T-cell (primary cell): ENCODE measurements around the gene ZNF74. TPM values are rescaled to one million over a fixed set of nuclear protein-coding genes. Genes with fewer than 3 reads are reported as not detected.
A peak's percentile ranks its signal among the peaks of the same experiment; 100 is the strongest.
"Not testable (repeated sequence)": the region's sequence is repeated elsewhere in the genome, so short reads cannot be mapped to it uniquely, and the experiment has no call there.

Experiments used
- ATAC-seq, 4 experiments: fragments of 200-7000 bp in 3 of 4; fragments of 150-1000 bp in 1 of 4; cut with Tn5 transposase; replicated peaks in 1 of 4; 1 replicate in 3 of 4; 2 replicates in 1 of 4; pipeline ENCODE4 v1.10.0; 2021; ENCODE audit warnings: moderate library complexity in 3 of 4, mild to moderate bottlenecking in 2 of 4, moderate number of reproducible peaks in 1 of 4
- CTCF ChIA-PET, 2 donors: fragments of 300-600 bp; sonication (Branson Sonifier 250); formaldehyde crosslinking; loops; one replicate each; lab custom pipeline; 2022; ENCODE audit warnings: antibody characterized with exemption in 2 of 2; lab: Charles Lee
- POLR2A ChIA-PET, 2 donors: fragments of 300-600 bp; sonication (Branson Sonifier 250); formaldehyde crosslinking; loops; one replicate each; lab custom pipeline; 2022; ENCODE audit warnings: antibody characterized with exemption in 2 of 2; lab: Charles Lee
- DNase-seq, 35 experiments: peaks; one replicate each; pipeline versions ENCODE4 v3.0.0 to v3.0.0-alpha.2; 2013 to 2023
- H3K27ac ChIP-seq: one replicate; pipeline ENCODE4 v1.5.1; 2013; ENCODE audit warnings: low read length
- H3K27me3 ChIP-seq, 2 experiments: replicated peaks in 1 of 2; 1 replicate in 1 of 2; 2 replicates in 1 of 2; pipeline versions ENCODE4 v1.6.1 to v1.7.0; 2013; ENCODE audit warnings: low read length in 1 of 2, mixed read lengths in 1 of 2; ENCODE audit not compliant: control insufficient read depth in 2 of 2, insufficient read depth in 2 of 2; ENCODE audit errors: extremely low read depth in 1 of 2
- H3K36me3 ChIP-seq, 2 donors: 1 replicate in 1 of 2; 2 replicates in 1 of 2; pipeline versions ENCODE4 v1.6.1 to v1.7.0; 2013; ENCODE audit warnings: low read length in 1 of 2; ENCODE audit not compliant: control insufficient read depth in 2 of 2, insufficient read depth in 1 of 2; ENCODE audit errors: extremely low read depth in 1 of 2
- H3K4me1 ChIP-seq, 2 experiments: 1 replicate in 1 of 2; 2 replicates in 1 of 2; pipeline versions ENCODE4 v1.6.1 to v1.7.0; 2013; ENCODE audit warnings: low read length in 2 of 2, mixed read lengths in 1 of 2; ENCODE audit not compliant: insufficient read depth in 2 of 2, control insufficient read depth in 1 of 2; ENCODE audit errors: extremely low read depth in 1 of 2
- H3K4me3 ChIP-seq, 2 donors: 1 replicate in 1 of 2; 2 replicates in 1 of 2; pipeline versions ENCODE4 v1.5.1 to v1.7.0; 2013; ENCODE audit warnings: mild to moderate bottlenecking in 2 of 2, low read length in 1 of 2, moderate library complexity in 1 of 2; ENCODE audit not compliant: control insufficient read depth in 1 of 2; ENCODE audit errors: extremely low read depth in 1 of 2
- H3K9me3 ChIP-seq: 2 replicates; pipeline ENCODE4 v1.7.0; 2013
- H3K27ac Mint-ChIP-seq, 2 donors: one replicate each; pipeline ENCODE4 v1.8.0; 2020 to 2021; ENCODE audit warnings: mild to moderate bottlenecking in 2 of 2, mixed read lengths in 2 of 2
- H3K27me3 Mint-ChIP-seq, 2 donors: one replicate each; pipeline ENCODE4 v1.8.0; 2021 to 2022; ENCODE audit warnings: mixed read lengths in 2 of 2
- H3K36me3 Mint-ChIP-seq: one replicate; pipeline ENCODE4 v1.8.0; 2021; ENCODE audit warnings: mixed read lengths
- H3K4me1 Mint-ChIP-seq, 3 donors: one replicate each; pipeline ENCODE4 v1.8.0; 2020 to 2022; ENCODE audit warnings: mixed read lengths in 3 of 3, mild to moderate bottlenecking in 1 of 3
- H3K4me3 Mint-ChIP-seq, 3 donors: one replicate each; pipeline ENCODE4 v1.8.0; 2020 to 2022; ENCODE audit warnings: mild to moderate bottlenecking in 3 of 3, mixed read lengths in 3 of 3, moderate library complexity in 3 of 3
- H3K9me3 Mint-ChIP-seq, 3 donors: one replicate each; pipeline ENCODE4 v1.8.0; 2020 to 2022; ENCODE audit warnings: mixed read lengths in 3 of 3
- whole genome bisulfite sequencing: methylation state at CpG from one replicate; pipeline ENCODE4 v1.1.5; 2013; ENCODE audit warnings: missing lambda C conversion rate; ENCODE audit not compliant: insufficient coverage; 5-methylcytosine and 5-hydroxymethylcytosine counted together
- total RNA-seq, 35 experiments: library from RNA in 6 of 35; stranded (reverse) in 6 of 35; fragments of 120-200 nt in 1 of 35; gene quantifications; one replicate each; pipeline versions ENCODE4 v1.2.1 to v1.2.4 and lab custom pipeline; 2013 to 2026

ZNF74 gene
- total RNA-seq, 5 donors from 2014 or later (not counting 1 experiment from before 2014, with no cell fraction given): 6.8 to 19.7 (median 17.3) TPM

DNA sequence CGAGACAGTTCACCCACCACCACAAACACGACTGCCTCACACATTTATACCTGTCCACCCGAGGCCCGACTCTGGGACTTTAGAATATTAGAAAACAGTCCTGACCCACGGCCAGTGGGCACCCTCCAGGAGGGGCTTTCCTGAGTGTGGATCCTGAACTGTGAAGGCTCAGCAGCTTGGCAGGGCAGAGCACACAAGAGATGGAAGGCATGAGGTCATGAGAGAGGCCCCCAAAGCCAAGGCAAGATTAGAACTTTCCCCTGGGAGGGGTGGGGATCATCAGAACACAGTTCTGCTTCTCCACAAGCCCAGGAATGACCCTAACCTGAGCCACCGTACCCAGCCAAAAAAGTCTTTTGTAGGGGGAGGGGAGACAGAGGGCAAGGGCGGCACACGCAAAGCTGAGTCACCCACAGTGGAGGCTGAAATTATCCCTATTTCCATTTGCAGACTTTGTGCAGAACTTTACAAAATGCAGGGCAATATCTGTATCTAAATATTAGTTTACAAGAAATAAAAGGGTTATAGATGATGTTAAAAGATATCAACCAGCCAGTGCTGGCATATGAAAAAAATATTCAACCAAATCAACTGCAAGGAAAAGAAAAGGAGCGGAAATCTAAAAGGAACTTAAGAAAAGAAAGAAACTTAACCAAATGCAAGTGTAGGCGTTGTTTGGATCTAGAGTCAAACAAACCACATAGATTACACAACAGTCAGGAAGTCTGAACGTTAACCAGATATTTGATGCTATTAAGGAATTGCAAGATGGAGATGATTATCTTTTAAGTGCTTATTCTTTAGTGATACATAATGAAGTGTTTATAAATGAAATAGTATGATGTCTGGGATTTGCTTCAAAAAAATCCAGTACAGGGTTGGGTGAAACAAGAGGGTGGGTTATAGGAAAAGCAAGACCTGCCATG is 29.4 kb upstream of the ZNF74 start:
- H3K27ac ChIP-seq, H3K4me1 ChIP-seq, CTCF ChIA-PET, POLR2A ChIA-PET, H3K9me3 ChIP-seq, H3K9me3 Mint-ChIP-seq, H3K36me3 ChIP-seq, H3K27me3 Mint-ChIP-seq, H3K4me3 ChIP-seq, H3K36me3 Mint-ChIP-seq, DNase-seq, H3K27me3 ChIP-seq: not testable (repeated sequence)
- Mint-ChIP-seq H3K27ac (peak overlapping the region; percentile 73 to 83), H3K4me3 (peak overlapping the region in 1 of 3 donors; percentile 49), H3K4me1 (peaks cover 17 to 24% (median 20%) of the 10 kb centered on the region in 3 donors)
- ATAC-seq: peak in 1 of 4 experiments; percentile 51
- WGBS: 66% methylated on average over 3 of the region's 11 CpGs

DNA sequence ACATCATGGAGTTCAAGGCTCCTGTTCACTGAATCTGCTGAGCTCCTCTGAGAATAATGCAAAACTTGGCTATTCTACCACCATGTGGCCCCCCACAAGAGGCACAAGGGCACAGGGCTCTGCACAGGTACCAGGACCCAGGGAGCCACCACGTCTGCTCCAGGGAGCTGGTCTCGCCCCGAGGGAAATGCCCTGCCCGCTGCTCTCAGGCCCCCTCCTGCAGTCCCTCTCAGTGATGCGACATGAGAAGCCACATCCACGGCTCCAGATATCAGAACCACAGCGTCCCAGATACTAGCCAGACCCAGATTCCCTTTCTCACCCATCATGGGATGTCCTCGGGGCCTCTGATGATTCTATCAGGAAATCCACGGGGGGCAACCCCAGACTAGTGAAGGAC is 27.1 kb upstream of the ZNF74 start:
- H3K36me3 Mint-ChIP-seq, H3K9me3 Mint-ChIP-seq, H3K27me3 Mint-ChIP-seq, DNase-seq, POLR2A ChIA-PET, H3K27me3 ChIP-seq, ATAC-seq, H3K4me3 ChIP-seq, H3K36me3 ChIP-seq, H3K4me1 ChIP-seq, CTCF ChIA-PET, H3K27ac Mint-ChIP-seq, H3K9me3 ChIP-seq, H3K27ac ChIP-seq, H3K4me3 Mint-ChIP-seq: not testable (repeated sequence)
- WGBS: no CpG with 5 or more reads among the region's 9 CpGs
- peaks cover 20 to 24% (median 22%) of the 10 kb centered on the region in 3 donors for H3K4me1 Mint-ChIP-seq

DNA sequence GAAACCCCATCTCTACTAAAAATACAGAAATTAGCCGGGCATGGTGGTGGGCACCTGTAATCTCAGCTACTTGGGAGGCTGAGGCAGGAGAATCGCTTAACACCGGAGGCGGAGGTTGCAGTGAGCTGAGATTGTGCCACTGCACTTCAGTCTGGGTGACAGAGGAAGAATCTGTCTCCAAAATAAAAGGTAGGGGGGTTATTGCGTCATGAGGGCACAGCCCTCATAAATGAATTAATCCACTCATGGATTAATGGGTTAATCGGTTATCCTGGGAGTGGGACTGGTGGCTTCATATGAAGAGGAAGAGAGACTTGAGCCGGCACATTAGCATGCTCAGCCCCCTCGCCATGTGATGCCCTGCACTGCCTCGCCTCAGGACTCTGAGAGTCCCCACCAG is 25.1 kb upstream of the ZNF74 start:
- H3K36me3 Mint-ChIP-seq, H3K9me3 Mint-ChIP-seq, H3K4me3 ChIP-seq, H3K9me3 ChIP-seq, CTCF ChIA-PET, POLR2A ChIA-PET, H3K27ac Mint-ChIP-seq, DNase-seq, H3K4me3 Mint-ChIP-seq, H3K27me3 ChIP-seq, H3K27ac ChIP-seq, H3K4me1 ChIP-seq, H3K27me3 Mint-ChIP-seq, ATAC-seq, H3K36me3 ChIP-seq: not testable (repeated sequence)
- H3K4me1 Mint-ChIP-seq: peaks cover 15 to 17% (median 16%) of the 10 kb centered on the region in 3 donors
- WGBS: 93% methylated on average over 3 of the region's 9 CpGs

DNA sequence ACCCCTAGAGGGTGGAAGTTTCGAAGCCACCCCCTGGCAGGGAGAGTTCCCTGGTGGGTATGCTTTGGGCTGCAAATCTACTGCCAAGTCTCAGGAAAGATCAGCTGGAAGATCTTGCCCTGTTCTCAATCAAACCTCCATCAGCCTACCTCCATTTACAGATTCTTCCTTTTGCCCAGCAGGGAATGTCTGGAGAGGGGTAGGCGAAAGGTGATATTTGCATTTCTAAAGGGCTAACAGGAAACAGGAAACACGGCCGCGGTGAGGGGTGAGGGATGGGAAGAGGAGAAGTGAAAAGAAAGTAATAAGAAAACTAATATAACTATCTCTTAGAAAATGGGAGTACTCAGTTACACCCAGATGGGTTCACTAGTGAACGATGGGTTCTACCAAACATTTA is 22.3 kb upstream of the ZNF74 start:
- H3K9me3 ChIP-seq, DNase-seq, ATAC-seq, H3K4me1 Mint-ChIP-seq, POLR2A ChIA-PET, H3K36me3 ChIP-seq, CTCF ChIA-PET, H3K27ac Mint-ChIP-seq, H3K4me3 Mint-ChIP-seq, H3K36me3 Mint-ChIP-seq, H3K27me3 ChIP-seq, H3K27ac ChIP-seq, H3K9me3 Mint-ChIP-seq, H3K4me3 ChIP-seq, H3K27me3 Mint-ChIP-seq, H3K4me1 ChIP-seq: not testable (repeated sequence)
- WGBS: no CpG with 5 or more reads among the region's 6 CpGs

DNA sequence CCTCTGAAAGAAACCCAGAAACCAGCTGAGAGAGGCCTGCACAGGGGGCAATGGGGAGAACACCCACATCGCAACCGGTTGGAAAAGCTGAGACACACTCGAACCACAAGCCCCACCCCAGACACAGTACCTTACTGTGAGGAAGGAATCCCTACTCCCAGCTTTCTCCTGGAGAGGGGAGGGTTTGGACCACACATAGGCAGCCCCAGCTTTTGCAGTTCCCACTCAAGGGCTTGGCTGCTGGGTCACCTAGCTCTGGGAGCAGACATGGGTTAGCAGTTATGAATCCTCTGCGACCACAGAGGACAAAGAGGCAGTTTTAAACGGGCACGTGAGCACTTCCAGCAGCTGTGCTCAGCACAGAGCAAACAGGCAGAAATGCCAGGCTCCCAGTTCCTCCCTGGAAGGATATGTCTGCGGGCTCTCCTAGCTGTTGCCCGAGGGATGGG is 21.5 kb upstream of the ZNF74 start:
- H3K4me1 Mint-ChIP-seq, H3K27ac ChIP-seq, ATAC-seq, H3K27ac Mint-ChIP-seq, H3K4me1 ChIP-seq, H3K27me3 Mint-ChIP-seq, POLR2A ChIA-PET, DNase-seq, H3K9me3 ChIP-seq, H3K9me3 Mint-ChIP-seq, H3K4me3 ChIP-seq, H3K4me3 Mint-ChIP-seq, H3K36me3 ChIP-seq, H3K27me3 ChIP-seq, CTCF ChIA-PET, H3K36me3 Mint-ChIP-seq: not testable (repeated sequence)
- WGBS: no CpG with 5 or more reads among the region's 8 CpGs

DNA sequence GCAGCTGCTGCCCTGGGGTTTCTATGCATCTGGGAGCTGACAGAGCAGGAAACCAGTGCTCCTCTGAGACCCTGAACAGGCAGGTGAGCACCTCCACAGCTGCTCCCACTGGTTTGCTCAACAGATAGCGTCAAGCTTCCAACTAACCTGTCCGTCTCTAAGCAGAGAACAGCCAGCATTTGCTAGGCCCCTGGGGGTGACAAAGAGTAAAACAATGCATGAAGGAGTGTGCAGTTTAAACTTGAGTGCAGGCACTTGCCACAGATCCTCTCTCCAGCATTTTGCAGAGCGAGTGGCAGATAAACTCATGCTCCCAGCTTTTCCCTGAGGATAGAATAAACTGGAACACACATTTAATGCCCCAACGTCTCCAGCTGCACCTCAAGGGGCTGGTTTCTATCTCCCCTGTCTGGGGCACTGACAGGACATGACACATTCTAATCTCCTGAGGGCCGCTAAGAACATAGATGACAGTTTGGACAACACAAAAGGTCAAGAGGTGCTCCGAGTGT is 20.7 kb upstream of the ZNF74 start:
- H3K27me3 ChIP-seq, H3K4me1 Mint-ChIP-seq, DNase-seq, ATAC-seq, H3K9me3 Mint-ChIP-seq, H3K36me3 ChIP-seq, H3K9me3 ChIP-seq, H3K4me1 ChIP-seq, H3K36me3 Mint-ChIP-seq, H3K4me3 ChIP-seq, H3K27ac Mint-ChIP-seq, CTCF ChIA-PET, POLR2A ChIA-PET, H3K4me3 Mint-ChIP-seq, H3K27me3 Mint-ChIP-seq, H3K27ac ChIP-seq: not testable (repeated sequence)
- 70% methylated on average over 4 of the region's 6 CpGs for WGBS
